Ishikawa (cell line): Measurements from ENCODE around the gene METTL22.

Experiments used
- CEBPB ChIP-seq: IDR thresholded peaks from 2 replicates; pipeline ENCODE4 v1.6.1; 2012
- CREB1 ChIP-seq: IDR thresholded peaks from 2 replicates; pipeline ENCODE4 v1.6.1; 2012; ENCODE audit warnings: low read depth
- EGR1 ChIP-seq: IDR thresholded peaks from 2 replicates; pipeline ENCODE4 v1.6.1; 2012
- EP300 ChIP-seq: IDR thresholded peaks from 2 replicates; pipeline ENCODE4 v1.6.1; 2012; ENCODE audit warnings: borderline replicate concordance
- FOXM1 ChIP-seq: IDR thresholded peaks from 2 replicates; pipeline ENCODE4 v1.6.1; 2012; ENCODE audit warnings: low read depth, borderline replicate concordance
- MAX ChIP-seq: IDR thresholded peaks from 2 replicates; pipeline ENCODE4 v1.6.1; 2012
- NFIC ChIP-seq: IDR thresholded peaks from 2 replicates; pipeline ENCODE4 v1.6.1; 2012
- RAD21 ChIP-seq: IDR thresholded peaks from 2 replicates; pipeline ENCODE4 v1.6.1; 2012; ENCODE audit warnings: low read depth
- REST ChIP-seq: IDR thresholded peaks from 2 replicates; pipeline ENCODE4 v1.6.1; 2012; ENCODE audit warnings: low read depth, mild to moderate bottlenecking
- TAF1 ChIP-seq: IDR thresholded peaks from 2 replicates; pipeline ENCODE4 v1.6.1; 2012; ENCODE audit warnings: low read depth, mild to moderate bottlenecking
- TCF12 ChIP-seq: IDR thresholded peaks from 2 replicates; pipeline ENCODE4 v1.6.1; 2012; ENCODE audit warnings: low read depth
- TEAD4 ChIP-seq: IDR thresholded peaks from 2 replicates; pipeline ENCODE4 v1.6.1; 2012
- USF1 ChIP-seq: IDR thresholded peaks from 2 replicates; pipeline ENCODE4 v1.6.1; 2012
- YY1 ChIP-seq: IDR thresholded peaks from 2 replicates; pipeline ENCODE4 v1.6.1; 2012; ENCODE audit warnings: low read depth
- ZBTB7A ChIP-seq: IDR thresholded peaks from 2 replicates; pipeline ENCODE4 v1.6.1; 2012; ENCODE audit warnings: low read depth

METTL22 gene

GRCh38 chr16:8685617-8686016, 64.1 kb downstream of the METTL22 start:
- TF ChIP-seq NFIC (no peak), EGR1 (no peak), TAF1 (no peak), ZBTB7A (no peak), USF1 (no peak), YY1 (no peak), TCF12 (no peak), TEAD4 (no peak), CREB1 (no peak), RAD21 (no peak), REST (no peak), EP300 (no peak)

- TF ChIP-seq ZBTB7A: no peak
These were observed 64.6 kb downstream of the METTL22 start for GRCh38 chr16:8686031-8686621.

GRCh38 chr16:8686879-8687278, 65.4 kb downstream of the METTL22 start:
- TF ChIP-seq TEAD4 (no peak), NFIC (no peak), USF1 (no peak)

- no peak for TF ChIP-seq TCF12
These were observed 68.2 kb downstream of the METTL22 start for GRCh38 chr16:8689686-8690085.

- TF ChIP-seq CEBPB (no peak), EGR1 (no peak), REST (no peak), TAF1 (no peak), USF1 (no peak), EP300 (no peak), FOXM1 (no peak), MAX (no peak), TCF12 (no peak), YY1 (no peak), ZBTB7A (no peak), CREB1 (no peak), NFIC (no peak), RAD21 (no peak), TEAD4 (no peak)
These were observed 70.2 kb downstream of the METTL22 start for GRCh38 chr16:8691728-8692127.

- no peak for TF ChIP-seq REST
- no peak for TF ChIP-seq MAX
- no peak for TF ChIP-seq CEBPB
- no peak for TF ChIP-seq ZBTB7A
- no peak for TF ChIP-seq NFIC
- no peak for TF ChIP-seq RAD21
- no peak for TF ChIP-seq TEAD4
- no peak for TF ChIP-seq CREB1
- TF ChIP-seq EP300: no peak
- TF ChIP-seq FOXM1: no peak
These were observed 73.6 kb downstream of the METTL22 start for GRCh38 chr16:8694795-8695728.
